Measurements from ENCODE around the gene MICAL2. TPM values are rescaled to one million over a fixed set of nuclear protein-coding genes. Genes with fewer than 3 reads are reported as not detected.

The MICAL2 gene
- total RNA-seq, 1 donor from 2014 or later: 20.8 TPM

- Mint-ChIP-seq H3K4me1 (ENCODE audit: unreplicated experiment) (peaks cover 15% of the 10 kb centered on the region), H3K4me3 (ENCODE audit: unreplicated experiment) (no peak overlapping the region), H3K27ac (ENCODE audit: unreplicated experiment) (no peak overlapping the region), H3K36me3 (ENCODE audit: unreplicated experiment) (peaks cover 6% of the 10 kb centered on the region), H3K27me3 (ENCODE audit: unreplicated experiment) (no peaks in the 10 kb centered on the region), H3K9me3 (ENCODE audit: unreplicated experiment) (no peaks in the 10 kb centered on the region)
- DNase-seq (ENCODE audit: extremely low spot score, unreplicated experiment): no peak
- TF ChIP-seq, protein P1, sequence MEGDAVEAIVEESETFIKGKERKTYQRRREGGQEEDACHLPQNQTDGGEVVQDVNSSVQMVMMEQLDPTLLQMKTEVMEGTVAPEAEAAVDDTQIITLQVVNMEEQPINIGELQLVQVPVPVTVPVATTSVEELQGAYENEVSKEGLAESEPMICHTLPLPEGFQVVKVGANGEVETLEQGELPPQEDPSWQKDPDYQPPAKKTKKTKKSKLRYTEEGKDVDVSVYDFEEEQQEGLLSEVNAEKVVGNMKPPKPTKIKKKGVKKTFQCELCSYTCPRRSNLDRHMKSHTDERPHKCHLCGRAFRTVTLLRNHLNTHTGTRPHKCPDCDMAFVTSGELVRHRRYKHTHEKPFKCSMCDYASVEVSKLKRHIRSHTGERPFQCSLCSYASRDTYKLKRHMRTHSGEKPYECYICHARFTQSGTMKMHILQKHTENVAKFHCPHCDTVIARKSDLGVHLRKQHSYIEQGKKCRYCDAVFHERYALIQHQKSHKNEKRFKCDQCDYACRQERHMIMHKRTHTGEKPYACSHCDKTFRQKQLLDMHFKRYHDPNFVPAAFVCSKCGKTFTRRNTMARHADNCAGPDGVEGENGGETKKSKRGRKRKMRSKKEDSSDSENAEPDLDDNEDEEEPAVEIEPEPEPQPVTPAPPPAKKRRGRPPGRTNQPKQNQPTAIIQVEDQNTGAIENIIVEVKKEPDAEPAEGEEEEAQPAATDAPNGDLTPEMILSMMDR (IDR thresholded peaks at IDR 0.05): no peak
Observed at GRCh38 chr11:12245091-12245490, 134.7 kb downstream of the MICAL2 start.

DNA sequence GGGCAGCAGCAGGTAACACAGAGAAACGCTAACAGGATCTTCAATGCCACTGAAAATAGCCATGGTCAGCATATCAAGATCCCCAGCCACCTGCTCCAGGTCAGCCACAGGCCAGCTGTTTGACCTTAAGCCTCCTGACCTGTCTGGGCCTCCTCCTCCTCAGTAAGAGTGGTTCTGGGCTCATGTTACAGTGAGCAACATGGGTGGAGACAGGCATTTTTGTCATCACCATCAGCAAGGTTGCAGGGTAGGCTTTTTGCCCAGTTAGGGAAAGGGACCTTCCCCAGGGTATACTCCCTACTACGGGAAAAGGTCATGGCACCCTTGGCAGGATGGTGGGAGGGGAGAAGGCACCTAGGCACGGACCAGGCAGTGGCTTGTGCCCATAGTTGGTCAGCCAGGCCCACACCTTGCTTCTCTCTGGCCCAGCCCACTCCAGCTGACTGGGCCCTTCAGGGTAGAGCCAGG lies 135.2 kb downstream of the MICAL2 start:
- Mint-ChIP-seq H3K4me3 (ENCODE audit: unreplicated experiment) (no peak overlapping the region), H3K27ac (ENCODE audit: unreplicated experiment) (no peak overlapping the region), H3K27me3 (ENCODE audit: unreplicated experiment) (no peaks in the 10 kb centered on the region), H3K9me3 (ENCODE audit: unreplicated experiment) (no peaks in the 10 kb centered on the region), H3K4me1 (ENCODE audit: unreplicated experiment) (peaks cover 15% of the 10 kb centered on the region), H3K36me3 (ENCODE audit: unreplicated experiment) (peaks cover 6% of the 10 kb centered on the region)
- TF ChIP-seq, protein P1 (IDR thresholded peaks at IDR 0.05): no peak
- no peak for DNase-seq (ENCODE audit: extremely low spot score, unreplicated experiment)

- Mint-ChIP-seq H3K4me3 (ENCODE audit: unreplicated experiment) (no peak overlapping the region), H3K9me3 (ENCODE audit: unreplicated experiment) (no peaks in the 10 kb centered on the region), H3K27ac (ENCODE audit: unreplicated experiment) (no peak overlapping the region), H3K36me3 (ENCODE audit: unreplicated experiment) (peaks cover 6% of the 10 kb centered on the region), H3K4me1 (ENCODE audit: unreplicated experiment) (peaks cover 15% of the 10 kb centered on the region), H3K27me3 (ENCODE audit: unreplicated experiment) (no peaks in the 10 kb centered on the region)
- peak; percentile 78 for DNase-seq (ENCODE audit: extremely low spot score, unreplicated experiment)
- TF ChIP-seq, protein P1 (IDR thresholded peaks at IDR 0.05): no peak
Observed at GRCh38 chr11:12246147-12246546, 135.8 kb downstream of the MICAL2 start.

GRCh38 chr11:12246989-12247388 lies 136.6 kb downstream of the MICAL2 start:
- Mint-ChIP-seq H3K27me3 (ENCODE audit: unreplicated experiment) (no peaks in the 10 kb centered on the region), H3K9me3 (ENCODE audit: unreplicated experiment) (no peaks in the 10 kb centered on the region), H3K4me3 (ENCODE audit: unreplicated experiment) (no peak overlapping the region), H3K4me1 (ENCODE audit: unreplicated experiment) (peaks cover 15% of the 10 kb centered on the region), H3K27ac (ENCODE audit: unreplicated experiment) (no peak overlapping the region), H3K36me3 (ENCODE audit: unreplicated experiment) (peaks cover 6% of the 10 kb centered on the region)
- TF ChIP-seq, protein P1 (IDR thresholded peaks at IDR 0.05): no peak
- DNase-seq (ENCODE audit: extremely low spot score, unreplicated experiment): no peak

DNA sequence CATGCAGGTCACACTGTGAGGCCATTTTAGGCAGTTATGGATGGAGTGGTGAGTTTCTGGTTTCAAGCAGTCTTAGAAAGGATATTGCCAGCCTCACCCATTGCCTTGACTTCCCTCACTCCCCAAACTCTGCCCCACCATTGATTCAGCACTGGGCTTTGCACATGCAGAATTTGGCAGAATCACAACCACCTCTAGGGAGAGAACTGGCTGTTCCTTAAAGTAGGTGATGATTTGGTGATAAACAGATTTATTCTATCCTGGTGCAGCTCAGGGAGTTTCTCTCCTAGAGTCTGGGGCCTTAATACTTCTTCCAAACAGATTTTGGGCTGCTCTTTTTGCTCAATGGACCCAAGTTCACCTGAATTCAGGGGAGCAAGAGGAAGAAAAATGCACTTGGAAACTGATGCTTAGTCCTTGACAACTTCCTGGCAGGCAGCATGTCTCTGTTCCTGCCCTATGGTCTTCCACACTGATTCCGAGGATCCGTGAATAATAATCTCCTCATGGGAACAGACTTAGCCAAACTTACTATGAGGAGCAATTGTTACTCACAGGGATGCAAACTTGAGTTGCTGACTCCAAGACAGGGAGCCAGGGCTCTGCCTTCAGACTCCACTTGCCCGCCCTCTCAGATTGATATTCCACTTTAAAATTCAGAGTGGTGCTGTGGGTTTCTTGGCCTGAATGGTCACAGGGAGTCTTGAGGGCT lies 137.3 kb downstream of the MICAL2 start:
- Mint-ChIP-seq H3K36me3 (ENCODE audit: unreplicated experiment) (peaks cover 3% of the 10 kb centered on the region), H3K9me3 (ENCODE audit: unreplicated experiment) (no peaks in the 10 kb centered on the region), H3K4me3 (ENCODE audit: unreplicated experiment) (no peak overlapping the region), H3K4me1 (ENCODE audit: unreplicated experiment) (peaks cover 15% of the 10 kb centered on the region), H3K27me3 (ENCODE audit: unreplicated experiment) (no peaks in the 10 kb centered on the region), H3K27ac (ENCODE audit: unreplicated experiment) (no peak overlapping the region)
- TF ChIP-seq, protein P1 (IDR thresholded peaks at IDR 0.05): no peak
- no peak for DNase-seq (ENCODE audit: extremely low spot score, unreplicated experiment)

All from osteocyte (in vitro differentiated cells).